Measurements from ENCODE around the gene ARF3. TPM values are rescaled to one million over a fixed set of nuclear protein-coding genes. Genes with fewer than 3 reads are reported as not detected.

ARF3 gene
- total RNA-seq, 1 experiment from 2014 or later: 256 TPM

- TF ChIP-seq PRRX2 (CRISPR knock-in tag; IDR thresholded peaks at IDR 0.05) (no peak), KAT7 (CRISPR knock-in tag; IDR thresholded peaks at IDR 0.05; ENCODE audit: borderline replicate concordance) (no peak), ZBTB43 (CRISPR knock-in tag; IDR thresholded peaks at IDR 0.05) (no peak), TEAD4 (CRISPR knock-in tag; IDR thresholded peaks at IDR 0.05) (no peak), FOXJ3 (CRISPR knock-in tag; IDR thresholded peaks at IDR 0.05; ENCODE audit: borderline replicate concordance) (no peak), OVOL2 (CRISPR knock-in tag; IDR thresholded peaks at IDR 0.05; ENCODE audit: borderline replicate concordance) (no peak), IRF1 (CRISPR knock-in tag; IDR thresholded peaks at IDR 0.05) (no peak), PREB (CRISPR knock-in tag; IDR thresholded peaks at IDR 0.05; ENCODE audit: borderline replicate concordance) (no peak), ZNF219 (CRISPR knock-in tag; IDR thresholded peaks at IDR 0.05; ENCODE audit: borderline replicate concordance) (no peak), TP53 (CRISPR knock-in tag; IDR thresholded peaks at IDR 0.05) (no peak), SMAD4 (CRISPR knock-in tag; IDR thresholded peaks at IDR 0.05) (no peak), ZNF671 (CRISPR knock-in tag; IDR thresholded peaks at IDR 0.05) (no peak), CDX4 (CRISPR knock-in tag; IDR thresholded peaks at IDR 0.05; ENCODE audit: borderline replicate concordance) (no peak), PRDM15 (CRISPR knock-in tag; IDR thresholded peaks at IDR 0.05) (no peak)
- TF ChIP-seq, protein P1, sequence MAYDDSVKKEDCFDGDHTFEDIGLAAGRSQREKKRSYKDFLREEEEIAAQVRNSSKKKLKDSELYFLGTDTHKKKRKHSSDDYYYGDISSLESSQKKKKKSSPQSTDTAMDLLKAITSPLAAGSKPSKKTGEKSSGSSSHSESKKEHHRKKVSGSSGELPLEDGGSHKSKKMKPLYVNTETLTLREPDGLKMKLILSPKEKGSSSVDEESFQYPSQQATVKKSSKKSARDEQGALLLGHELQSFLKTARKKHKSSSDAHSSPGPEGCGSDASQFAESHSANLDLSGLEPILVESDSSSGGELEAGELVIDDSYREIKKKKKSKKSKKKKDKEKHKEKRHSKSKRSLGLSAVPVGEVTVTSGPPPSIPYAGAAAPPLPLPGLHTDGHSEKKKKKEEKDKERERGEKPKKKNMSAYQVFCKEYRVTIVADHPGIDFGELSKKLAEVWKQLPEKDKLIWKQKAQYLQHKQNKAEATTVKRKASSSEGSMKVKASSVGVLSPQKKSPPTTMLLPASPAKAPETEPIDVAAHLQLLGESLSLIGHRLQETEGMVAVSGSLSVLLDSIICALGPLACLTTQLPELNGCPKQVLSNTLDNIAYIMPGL (CRISPR knock-in tag; IDR thresholded peaks at IDR 0.05): no peak
- TF ChIP-seq, protein P2, sequence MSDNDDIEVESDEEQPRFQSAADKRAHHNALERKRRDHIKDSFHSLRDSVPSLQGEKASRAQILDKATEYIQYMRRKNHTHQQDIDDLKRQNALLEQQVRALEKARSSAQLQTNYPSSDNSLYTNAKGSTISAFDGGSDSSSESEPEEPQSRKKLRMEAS (CRISPR knock-in tag; IDR thresholded peaks at IDR 0.05): no peak
- TF ChIP-seq, protein P3, sequence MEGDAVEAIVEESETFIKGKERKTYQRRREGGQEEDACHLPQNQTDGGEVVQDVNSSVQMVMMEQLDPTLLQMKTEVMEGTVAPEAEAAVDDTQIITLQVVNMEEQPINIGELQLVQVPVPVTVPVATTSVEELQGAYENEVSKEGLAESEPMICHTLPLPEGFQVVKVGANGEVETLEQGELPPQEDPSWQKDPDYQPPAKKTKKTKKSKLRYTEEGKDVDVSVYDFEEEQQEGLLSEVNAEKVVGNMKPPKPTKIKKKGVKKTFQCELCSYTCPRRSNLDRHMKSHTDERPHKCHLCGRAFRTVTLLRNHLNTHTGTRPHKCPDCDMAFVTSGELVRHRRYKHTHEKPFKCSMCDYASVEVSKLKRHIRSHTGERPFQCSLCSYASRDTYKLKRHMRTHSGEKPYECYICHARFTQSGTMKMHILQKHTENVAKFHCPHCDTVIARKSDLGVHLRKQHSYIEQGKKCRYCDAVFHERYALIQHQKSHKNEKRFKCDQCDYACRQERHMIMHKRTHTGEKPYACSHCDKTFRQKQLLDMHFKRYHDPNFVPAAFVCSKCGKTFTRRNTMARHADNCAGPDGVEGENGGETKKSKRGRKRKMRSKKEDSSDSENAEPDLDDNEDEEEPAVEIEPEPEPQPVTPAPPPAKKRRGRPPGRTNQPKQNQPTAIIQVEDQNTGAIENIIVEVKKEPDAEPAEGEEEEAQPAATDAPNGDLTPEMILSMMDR (IDR thresholded peaks at IDR 0.05): peak; percentile 13; the same call in 1 of the 2 replicates
Measured at GRCh38 chr12:48978291-48978740, 21.0 kb upstream of the ARF3 start, which contains the start of gene WNT1 (continued).

All from WTC11 (cell line).